Stromal cell of bone marrow (primary cell): ENCODE results near the gene TEKTIP1.

Experiments
- DNase-seq: peaks from one replicate; pipeline ENCODE4 v3.0.0-alpha.2; 2012; ENCODE audit warnings: low read depth

TEKTIP1 gene

GRCh38 chr19:3538965-3539755 is at the start of gene TEKTIP1:
TSS of gene TEKTIP1 (plus strand) at chr19:3539174. CDS start at chr19:3539178, 4 bp downstream.
- DNase-seq, result no peak

- DNase-seq, result no peak
Measured at GRCh38 chr19:3491396-3492119, 47.4 kb upstream of the TEKTIP1 start.

DNA sequence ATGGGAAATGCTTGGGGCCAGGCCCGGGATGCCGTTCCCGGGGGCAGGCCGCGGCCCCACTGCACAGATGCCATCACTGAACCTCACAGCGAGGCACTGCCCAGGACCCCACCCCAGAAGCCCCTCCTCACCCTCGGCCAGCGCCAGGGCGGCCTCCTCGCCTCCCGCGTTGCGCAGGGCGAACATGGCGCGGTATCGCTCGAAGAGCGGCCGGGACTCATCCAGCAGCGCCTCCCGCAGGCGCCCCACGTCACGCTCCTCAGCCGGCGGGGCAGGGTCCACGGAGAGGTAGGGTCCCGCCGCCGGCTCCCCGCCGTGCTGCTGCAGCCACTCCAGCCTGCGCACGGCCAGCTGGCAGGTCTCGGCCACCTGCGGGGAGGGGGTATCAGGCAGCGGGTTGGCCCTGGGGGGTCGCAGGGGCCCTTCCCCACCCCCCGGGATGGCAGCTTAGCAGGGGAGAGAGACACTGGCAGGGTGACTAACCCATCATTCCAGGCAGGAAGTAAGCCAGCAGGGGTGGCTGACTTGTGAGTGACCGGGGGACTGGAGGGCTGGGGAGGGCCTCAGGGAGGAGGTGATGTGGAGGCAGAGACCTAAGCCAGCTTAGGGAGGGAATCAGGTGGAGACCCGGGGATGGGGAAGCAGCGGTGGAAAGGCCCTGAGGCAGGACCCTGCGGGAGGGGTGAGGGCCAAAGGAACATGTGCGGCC is 46.7 kb upstream of the TEKTIP1 start:
- DNase-seq, result no peak

- no peak for DNase-seq
Measured at GRCh38 chr19:3492919-3493318, 46.1 kb upstream of the TEKTIP1 start.

GRCh38 chr19:3493651-3494050 is 45.3 kb upstream of the TEKTIP1 start:
- no peak for DNase-seq

GRCh38 chr19:3494051-3494450 is 44.9 kb upstream of the TEKTIP1 start:
- no peak for DNase-seq

DNA sequence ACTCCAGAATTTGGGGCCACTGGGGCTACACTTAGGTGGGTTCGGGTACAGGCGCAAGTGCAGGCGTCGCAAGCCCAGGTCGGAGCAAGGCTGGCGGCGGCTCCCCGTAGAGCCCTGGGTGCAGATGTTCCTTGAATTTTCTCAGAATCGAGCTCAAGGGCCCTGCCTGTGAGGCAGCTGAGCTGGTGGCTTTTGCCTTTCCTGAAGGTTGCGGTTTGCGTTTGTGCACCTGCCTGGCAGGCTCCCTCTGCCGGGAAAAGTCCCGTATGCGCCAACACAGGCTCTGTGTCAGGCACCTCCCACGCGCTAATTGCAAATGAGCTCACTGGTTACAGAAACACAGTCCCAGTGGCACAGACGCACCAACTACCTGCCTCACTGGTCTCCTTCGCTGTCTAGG is 44.4 kb upstream of the TEKTIP1 start:
- DNase-seq, result no peak

- DNase-seq, result no peak
Measured at GRCh38 chr19:3496392-3497273, 42.3 kb upstream of the TEKTIP1 start.

- DNase-seq, result no peak
Measured at GRCh38 chr19:3497757-3498520, 41.0 kb upstream of the TEKTIP1 start.

DNA sequence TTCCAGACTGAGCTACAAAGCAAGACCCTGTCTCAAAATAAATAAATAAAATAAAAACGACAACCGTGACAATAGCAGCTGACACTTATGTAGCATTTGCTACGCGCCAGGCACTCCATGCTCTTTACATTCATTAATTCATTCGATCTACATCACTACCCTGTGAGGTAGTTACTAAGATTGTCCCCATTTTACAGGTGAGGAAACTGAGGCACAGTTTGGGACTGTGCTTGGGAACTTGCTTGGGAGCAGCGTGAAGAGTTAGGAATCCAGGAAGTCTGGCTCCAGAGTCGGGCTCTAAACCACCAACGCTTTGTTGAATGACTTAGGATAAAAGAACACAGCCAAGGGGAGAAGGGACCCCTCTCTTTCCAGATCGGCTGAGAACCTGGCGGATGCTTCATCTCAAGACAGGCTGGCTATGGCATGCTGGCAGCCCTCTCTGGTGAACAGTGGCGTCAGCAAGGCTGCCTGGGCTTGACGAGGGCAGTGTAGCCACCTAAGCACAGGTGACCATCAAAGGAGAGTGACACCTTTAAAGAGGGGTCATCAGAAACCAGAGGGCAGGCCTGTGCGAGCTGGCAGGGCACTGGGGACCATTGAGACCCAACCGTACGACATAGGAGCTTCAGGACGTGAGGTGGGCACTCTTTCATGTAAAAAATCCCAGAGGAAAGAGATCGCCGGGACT is 39.1 kb upstream of the TEKTIP1 start:
- no peak for DNase-seq

GRCh38 chr19:3500429-3501101 is 38.4 kb upstream of the TEKTIP1 start, which contains the start of gene DOHH:
TSS of gene DOHH (minus strand) at chr19:3500674. CDS start at chr19:3496814, 3,860 bp downstream.
- DNase-seq, result peak; percentile 91

GRCh38 chr19:3501780-3502179 is 37.2 kb upstream of the TEKTIP1 start:
- no peak for DNase-seq

DNA sequence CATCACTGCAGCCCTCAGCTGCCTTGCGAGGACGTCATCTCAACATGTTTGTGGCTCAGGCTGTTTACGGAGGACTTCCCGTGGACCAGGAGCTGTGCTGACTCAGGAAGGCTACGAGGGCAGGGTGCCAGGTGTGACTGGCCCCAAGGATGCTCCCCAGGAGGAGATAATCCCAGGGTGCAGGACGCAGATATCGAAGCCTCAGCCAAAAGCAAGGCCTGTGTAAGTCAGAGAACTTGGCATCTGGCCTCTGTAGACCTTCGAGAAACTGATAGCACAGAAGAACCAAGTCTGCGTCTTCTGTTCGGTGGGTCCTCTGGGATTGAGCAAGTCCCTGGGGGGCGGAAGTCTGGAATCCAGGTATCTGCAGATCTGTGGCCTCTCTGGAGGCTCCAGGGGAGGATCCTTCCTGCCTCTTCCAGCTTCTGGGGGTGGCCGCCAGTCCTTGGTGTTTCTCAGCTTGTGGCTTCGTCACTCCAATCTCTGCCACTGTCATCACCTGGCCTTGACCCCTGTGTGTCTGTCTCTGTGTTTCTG is 35.9 kb upstream of the TEKTIP1 start:
- DNase-seq, result no peak

GRCh38 chr19:3504735-3505134 is 34.2 kb upstream of the TEKTIP1 start:
- no peak for DNase-seq

- peak; percentile 95 for DNase-seq
Measured at GRCh38 chr19:3505598-3506383, 33.2 kb upstream of the TEKTIP1 start, which contains the start of gene FZR1. TSS of gene FZR1 (plus strand) at chr19:3506311. CDS start at chr19:3522990, 16,679 bp downstream.

DNA sequence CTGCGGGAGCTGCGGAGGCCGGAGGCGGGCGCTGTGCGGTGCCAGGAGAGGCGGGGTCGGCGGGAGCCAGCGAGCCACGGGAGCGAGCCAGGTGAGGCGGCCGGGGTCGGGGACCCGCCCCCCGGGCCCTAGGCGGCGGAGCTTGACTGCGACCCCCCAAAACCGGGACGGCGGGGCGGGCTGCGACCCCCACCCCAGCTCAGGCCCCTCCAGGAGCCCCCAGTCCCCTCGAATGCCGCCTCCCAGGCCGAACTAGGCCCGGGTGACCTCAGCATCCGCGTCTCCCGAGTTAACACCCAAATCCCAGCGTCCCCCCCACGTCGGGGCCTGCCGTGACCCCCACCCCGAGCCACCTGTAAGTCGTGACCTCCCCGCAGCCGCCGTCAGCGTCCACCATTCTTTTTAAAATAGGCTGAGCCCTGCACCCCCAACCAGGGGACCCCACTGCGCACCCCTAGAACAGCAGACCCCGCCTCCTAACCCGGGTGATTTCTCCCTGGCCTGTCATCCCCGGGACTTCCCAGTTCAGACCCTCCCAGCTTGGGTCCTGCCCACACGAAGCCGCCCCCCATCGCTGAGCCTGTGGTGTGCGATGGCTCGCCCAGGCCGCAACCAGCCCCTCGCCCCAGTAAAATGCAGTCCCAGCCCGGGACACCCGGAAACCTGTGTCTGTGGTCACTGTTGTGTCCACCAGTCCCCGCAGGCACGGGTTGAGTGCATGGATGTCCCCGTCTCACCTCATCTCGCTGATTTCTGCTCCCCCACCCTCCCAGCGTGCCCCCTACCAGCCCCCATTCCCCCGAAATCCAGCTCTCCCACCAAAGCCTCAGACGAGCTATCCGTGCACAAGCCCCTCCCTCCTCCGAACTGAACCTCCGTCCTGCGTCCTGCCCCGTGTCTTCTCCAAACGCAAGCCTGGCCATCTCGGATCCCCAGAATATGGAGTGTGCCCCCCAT is 32.3 kb upstream of the TEKTIP1 start:
- DNase-seq, result no peak
